ENCODE measurements around the gene CARS1. TPM values are rescaled to one million over a fixed set of nuclear protein-coding genes. Genes with fewer than 3 reads are reported as not detected.

The CARS1 gene
- total and polyA plus RNA-seq, 2 experiments from 2014 or later = 72.9 to 95.9 TPM

DNA sequence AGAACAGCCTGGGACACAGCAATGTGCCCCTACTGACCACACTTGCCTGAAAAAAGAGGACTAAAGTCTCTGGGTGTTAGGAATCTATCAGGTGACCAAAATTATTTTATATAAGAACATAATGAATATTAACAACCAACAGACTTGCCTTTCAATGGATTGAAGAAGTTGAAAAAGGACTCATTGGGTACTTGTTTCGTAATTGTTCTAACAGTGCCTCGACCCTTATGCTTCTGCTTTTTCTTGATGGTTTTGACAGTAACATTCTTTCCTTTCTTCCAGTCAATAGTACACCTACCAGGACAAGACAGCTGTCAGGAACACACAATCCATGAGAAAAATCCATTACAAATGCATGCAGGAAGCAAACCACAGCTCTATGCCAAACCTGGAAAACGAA lies 99.0 kb downstream of the CARS1 start:
- Mint-ChIP-seq H3K27ac (no peak overlapping the region; the same call in 1 of the 2 replicates), H3K9me3 (no peaks in the 10 kb centered on the region), H3K4me1 (peaks cover 26% of the 10 kb centered on the region), H3K27me3 (ENCODE audit: insufficient read depth, low read depth, poor library complexity) (peaks cover 8% of the 10 kb centered on the region), H3K36me3 (ENCODE audit: low read depth) (peaks cover 92% of the 10 kb centered on the region), H3K4me3 (no peak overlapping the region)
- TF ChIP-seq EZH2phosphoT487 (IDR thresholded peaks at IDR 0.05; ENCODE audit: unreplicated experiment) (no peak), POLR2AphosphoS5 (IDR thresholded peaks at IDR 0.05; ENCODE audit: low read depth) (no peak), EZH2 (IDR thresholded peaks at IDR 0.05; ENCODE audit: low read depth, unreplicated experiment) (no peak), ZNF114 (CRISPR knock-in tag; IDR thresholded peaks at IDR 0.05) (no peak), ZNF462 (CRISPR knock-in tag; IDR thresholded peaks at IDR 0.05) (no peak), ETS1 (IDR thresholded peaks at IDR 0.05) (no peak), CREB1 (CRISPR knock-in tag; IDR thresholded peaks at IDR 0.05; ENCODE audit: low read depth) (no peak), NANOG (IDR thresholded peaks at IDR 0.05; ENCODE audit: borderline replicate concordance) (no peak), CTCF (conservative IDR thresholded peaks at IDR 0.05; ENCODE audit: low read depth in 2 of 2) (no peak)
- H3K9me2 ChIP-seq (ENCODE audit: insufficient read depth) = no peaks in the 10 kb centered on the region
- H3K27me3 ChIP-seq (ENCODE audit: insufficient read depth) = no peaks in the 10 kb centered on the region
- H3K79me2 ChIP-seq (replicated peaks; ENCODE audit: insufficient read depth) = peaks cover 61% of the 10 kb centered on the region
- ATAC-seq (no peak), DNase-seq (ENCODE audit: low spot score) (no peak)
- peaks cover 16% of the 10 kb centered on the region; the same call in 1 of the 2 replicates for H3F3A ChIP-seq (replicated peaks; ENCODE audit: low read depth)
- H2AFZ ChIP-seq = no peak overlapping the region
- H3K4me3 ChIP-seq = no peak overlapping the region
- peaks cover 53% of the 10 kb centered on the region for H4K20me1 ChIP-seq (replicated peaks; ENCODE audit: insufficient read depth)
- no peak overlapping the region for H3K4me2 ChIP-seq
- peaks cover 78% of the 10 kb centered on the region for H3K36me3 ChIP-seq (ENCODE audit: insufficient read depth)
- H3K27ac ChIP-seq (ENCODE audit: low read depth) = no peak overlapping the region
- peaks cover 27% of the 10 kb centered on the region for H3K4me1 ChIP-seq (ENCODE audit: insufficient read depth)

Measured in GM23338 (cell line).